HEK293 (cell line): Measurements from ENCODE around the gene C4orf51.

Experiments
- CTCF ChIP-seq: fragments of 450-650 bp; formaldehyde crosslinking; IDR thresholded peaks from 2 replicates; pipeline ENCODE4 v1.5.1; 2016; ENCODE audit warnings: missing biosample characterization, missing genetic modification characterization
- SCRT1 ChIP-seq: fragments of 450-650 bp; formaldehyde crosslinking; IDR thresholded peaks from 2 replicates; pipeline ENCODE4 v1.5.1; 2016; ENCODE audit warnings: missing biosample characterization, missing genetic modification characterization, borderline replicate concordance
- ZBTB26 ChIP-seq: fragments of 450-650 bp; formaldehyde crosslinking; optimal IDR thresholded peaks from 2 replicates; pipeline ENCODE3; 2016; ENCODE audit warnings: missing biosample characterization, mild to moderate bottlenecking, missing genetic modification characterization
- ZNF114 ChIP-seq: fragments of 450-650 bp; formaldehyde crosslinking; IDR thresholded peaks from 2 replicates; pipeline ENCODE4 v1.5.0; 2017; ENCODE audit warnings: missing biosample characterization, missing genetic modification characterization
- ZNF169 ChIP-seq: fragments of 450-650 bp; formaldehyde crosslinking; IDR thresholded peaks from 2 replicates; pipeline ENCODE4 v1.5.1; 2016; ENCODE audit warnings: missing biosample characterization, missing genetic modification characterization
- ZNF24 ChIP-seq: fragments of 450-650 bp; formaldehyde crosslinking; IDR thresholded peaks from 2 replicates; pipeline ENCODE4 v1.5.1; 2016; ENCODE audit warnings: missing biosample characterization, missing genetic modification characterization
- ZNF585B ChIP-seq: fragments of 450-650 bp; formaldehyde crosslinking; IDR thresholded peaks from 2 replicates; pipeline ENCODE4 v1.5.1; 2016; ENCODE audit warnings: missing biosample characterization, missing genetic modification characterization
- ZNF629 ChIP-seq: fragments of 450-650 bp; formaldehyde crosslinking; IDR thresholded peaks from 2 replicates; pipeline ENCODE4 v1.5.1; 2017; ENCODE audit warnings: missing biosample characterization, missing genetic modification characterization
- ZNF677 ChIP-seq: fragments of 450-650 bp; IDR thresholded peaks from 2 replicates; pipeline ENCODE4 v1.5.0; 2018; ENCODE audit warnings: missing biosample characterization, mild to moderate bottlenecking, missing genetic modification characterization, moderate library complexity
- ZSCAN23 ChIP-seq: fragments of 450-650 bp; formaldehyde crosslinking; IDR thresholded peaks from 2 replicates; pipeline ENCODE4 v1.5.1; 2016; ENCODE audit warnings: missing biosample characterization, missing genetic modification characterization
- TF ChIP-seq, protein P1 (sequence below): fragments of 450-650 bp; formaldehyde crosslinking; conservative IDR thresholded peaks from 2 replicates; pipeline ENCODE4 v1.5.1; 2016; ENCODE audit warnings: low read depth, missing biosample characterization, missing genetic modification characterization

DNA sequence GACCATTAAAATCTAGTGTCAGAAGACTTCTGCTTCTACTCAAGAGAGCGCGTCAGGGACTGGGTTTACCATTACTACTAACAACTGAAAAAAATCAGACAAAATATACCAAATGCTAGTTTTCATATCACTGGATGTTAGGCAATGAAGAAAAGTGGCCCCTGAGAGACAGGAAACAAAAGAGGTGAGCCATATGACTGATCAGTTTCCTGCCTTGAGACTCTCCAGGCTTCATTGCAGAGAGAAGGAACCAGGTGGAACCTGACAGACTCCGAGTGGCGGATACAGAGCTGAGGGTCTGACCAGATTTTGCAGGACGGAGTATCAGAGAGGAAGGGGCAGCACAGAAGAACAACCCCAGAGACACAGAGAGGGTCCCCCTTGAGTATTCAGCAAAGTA is 86.3 kb downstream of the C4orf51 start:
- TF ChIP-seq CTCF (no peak), SCRT1 (tag by site-specific recombination) (no peak), ZNF585B (tag by site-specific recombination) (no peak), ZNF24 (tag by site-specific recombination) (no peak), ZNF169 (no peak), ZNF677 (tag by site-specific recombination) (no peak), ZNF629 (tag by site-specific recombination) (no peak), ZSCAN23 (tag by site-specific recombination) (no peak), ZBTB26 (tag by site-specific recombination) (no peak), ZNF114 (tag by site-specific recombination) (no peak)
- TF ChIP-seq, protein P1, sequence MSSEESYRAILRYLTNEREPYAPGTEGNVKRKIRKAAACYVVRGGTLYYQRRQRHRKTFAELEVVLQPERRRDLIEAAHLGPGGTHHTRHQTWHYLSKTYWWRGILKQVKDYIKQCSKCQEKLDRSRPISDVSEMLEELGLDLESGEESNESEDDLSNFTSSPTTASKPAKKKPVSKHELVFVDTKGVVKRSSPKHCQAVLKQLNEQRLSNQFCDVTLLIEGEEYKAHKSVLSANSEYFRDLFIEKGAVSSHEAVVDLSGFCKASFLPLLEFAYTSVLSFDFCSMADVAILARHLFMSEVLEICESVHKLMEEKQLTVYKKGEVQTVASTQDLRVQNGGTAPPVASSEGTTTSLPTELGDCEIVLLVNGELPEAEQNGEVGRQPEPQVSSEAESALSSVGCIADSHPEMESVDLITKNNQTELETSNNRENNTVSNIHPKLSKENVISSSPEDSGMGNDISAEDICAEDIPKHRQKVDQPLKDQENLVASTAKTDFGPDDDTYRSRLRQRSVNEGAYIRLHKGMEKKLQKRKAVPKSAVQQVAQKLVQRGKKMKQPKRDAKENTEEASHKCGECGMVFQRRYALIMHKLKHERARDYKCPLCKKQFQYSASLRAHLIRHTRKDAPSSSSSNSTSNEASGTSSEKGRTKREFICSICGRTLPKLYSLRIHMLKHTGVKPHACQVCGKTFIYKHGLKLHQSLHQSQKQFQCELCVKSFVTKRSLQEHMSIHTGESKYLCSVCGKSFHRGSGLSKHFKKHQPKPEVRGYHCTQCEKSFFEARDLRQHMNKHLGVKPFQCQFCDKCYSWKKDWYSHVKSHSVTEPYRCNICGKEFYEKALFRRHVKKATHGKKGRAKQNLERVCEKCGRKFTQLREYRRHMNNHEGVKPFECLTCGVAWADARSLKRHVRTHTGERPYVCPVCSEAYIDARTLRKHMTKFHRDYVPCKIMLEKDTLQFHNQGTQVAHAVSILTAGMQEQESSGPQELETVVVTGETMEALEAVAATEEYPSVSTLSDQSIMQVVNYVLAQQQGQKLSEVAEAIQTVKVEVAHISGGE (tag by site-specific recombination) = no peak
